ENCODE data around the gene MAP3K21.

Gene MAP3K21

DNA sequence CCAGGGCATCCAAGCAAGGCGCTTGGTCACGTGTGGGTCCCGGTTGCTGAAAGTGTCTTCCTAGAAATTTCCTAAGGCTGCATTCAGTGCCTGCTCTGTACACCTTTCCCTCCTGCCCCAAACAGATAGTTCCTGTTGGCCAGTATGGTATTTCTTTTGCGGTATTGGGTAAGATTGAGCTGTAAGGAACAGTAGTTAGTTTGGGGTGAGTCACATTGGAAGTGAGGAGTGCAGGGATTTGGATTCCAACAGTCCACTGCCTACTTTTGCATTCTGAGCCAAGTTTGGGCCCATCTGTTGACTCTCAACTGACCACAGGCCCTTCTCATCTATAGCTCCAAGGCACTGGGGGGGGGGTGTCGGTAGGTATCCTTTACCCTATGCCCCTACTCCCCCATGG lies 83.4 kb downstream of the MAP3K21 start:
- Histone ChIP-seq H3K27me3 (replicated peaks; ENCODE audit: insufficient read depth, low read length) (no peaks in the 10 kb centered on the region), H4K20me1 (ENCODE audit: insufficient read depth, low read length) (no peaks in the 10 kb centered on the region), H3K4me1 (ENCODE audit: low read length) (peaks cover 16% of the 10 kb centered on the region), H3K9ac (ENCODE audit: low read length) (no peak overlapping the region), H3K9me3 (replicated peaks; ENCODE audit: insufficient read depth, low read length) (no peaks in the 10 kb centered on the region), H3K4me2 (ENCODE audit: low read depth, low read length) (no peak overlapping the region), H3F3A (ENCODE audit: insufficient read depth, low read length) (peaks cover 7% of the 10 kb centered on the region), H3K4me3 (ENCODE audit: low read length) (no peak overlapping the region), H2AFZ (ENCODE audit: low read length) (no peak overlapping the region), H3K27ac (ENCODE audit: low read length) (no peak overlapping the region), H3K79me2 (ENCODE audit: low read length) (no peaks in the 10 kb centered on the region), H3K9me2 (replicated peaks; ENCODE audit: insufficient read depth, low read length) (no peaks in the 10 kb centered on the region), H3K36me3 (replicated peaks; ENCODE audit: insufficient read depth, low read length) (no peaks in the 10 kb centered on the region)
- no peak for DNase-seq
- no peak for TF ChIP-seq EZH2 (optimal IDR thresholded peaks at IDR 0.05; ENCODE audit: low read depth, low read length)
- TF ChIP-seq EZH2phosphoT487 (IDR thresholded peaks at IDR 0.05; ENCODE audit: low read length), result no peak
- TF ChIP-seq, protein P1, sequence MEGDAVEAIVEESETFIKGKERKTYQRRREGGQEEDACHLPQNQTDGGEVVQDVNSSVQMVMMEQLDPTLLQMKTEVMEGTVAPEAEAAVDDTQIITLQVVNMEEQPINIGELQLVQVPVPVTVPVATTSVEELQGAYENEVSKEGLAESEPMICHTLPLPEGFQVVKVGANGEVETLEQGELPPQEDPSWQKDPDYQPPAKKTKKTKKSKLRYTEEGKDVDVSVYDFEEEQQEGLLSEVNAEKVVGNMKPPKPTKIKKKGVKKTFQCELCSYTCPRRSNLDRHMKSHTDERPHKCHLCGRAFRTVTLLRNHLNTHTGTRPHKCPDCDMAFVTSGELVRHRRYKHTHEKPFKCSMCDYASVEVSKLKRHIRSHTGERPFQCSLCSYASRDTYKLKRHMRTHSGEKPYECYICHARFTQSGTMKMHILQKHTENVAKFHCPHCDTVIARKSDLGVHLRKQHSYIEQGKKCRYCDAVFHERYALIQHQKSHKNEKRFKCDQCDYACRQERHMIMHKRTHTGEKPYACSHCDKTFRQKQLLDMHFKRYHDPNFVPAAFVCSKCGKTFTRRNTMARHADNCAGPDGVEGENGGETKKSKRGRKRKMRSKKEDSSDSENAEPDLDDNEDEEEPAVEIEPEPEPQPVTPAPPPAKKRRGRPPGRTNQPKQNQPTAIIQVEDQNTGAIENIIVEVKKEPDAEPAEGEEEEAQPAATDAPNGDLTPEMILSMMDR (IDR thresholded peaks at IDR 0.05; ENCODE audit: low read length), result no peak

DNA sequence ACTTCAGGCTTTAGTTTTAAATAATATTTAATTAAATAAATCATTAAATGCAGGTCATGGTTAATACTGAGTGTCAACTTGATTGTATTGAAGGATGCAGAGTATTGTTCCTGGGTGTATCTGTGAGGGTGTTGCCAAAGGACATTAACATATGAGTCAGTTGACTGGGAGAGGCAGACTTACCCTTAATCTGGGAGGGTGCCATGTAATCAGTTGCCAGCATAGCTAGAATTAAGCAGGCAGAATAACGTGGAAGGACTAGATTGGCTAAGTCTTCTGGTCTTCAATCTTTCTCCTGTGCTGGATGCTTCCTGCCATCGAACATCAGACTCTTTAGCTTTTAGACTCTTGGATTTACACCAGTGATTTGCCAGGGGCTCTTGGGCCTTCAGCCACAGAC lies 85.3 kb downstream of the MAP3K21 start:
- Histone ChIP-seq H3K79me2 (ENCODE audit: low read length) (no peaks in the 10 kb centered on the region), H3K4me3 (ENCODE audit: low read length) (no peak overlapping the region), H3K4me1 (ENCODE audit: low read length) (peaks cover 16% of the 10 kb centered on the region), H3K9ac (ENCODE audit: low read length) (no peak overlapping the region), H3K9me2 (replicated peaks; ENCODE audit: insufficient read depth, low read length) (no peaks in the 10 kb centered on the region), H2AFZ (ENCODE audit: low read length) (no peak overlapping the region), H3F3A (ENCODE audit: insufficient read depth, low read length) (peaks cover 7% of the 10 kb centered on the region), H3K9me3 (replicated peaks; ENCODE audit: insufficient read depth, low read length) (no peaks in the 10 kb centered on the region), H3K36me3 (replicated peaks; ENCODE audit: insufficient read depth, low read length) (no peaks in the 10 kb centered on the region), H4K20me1 (ENCODE audit: insufficient read depth, low read length) (no peaks in the 10 kb centered on the region), H3K4me2 (ENCODE audit: low read depth, low read length) (no peak overlapping the region), H3K27ac (ENCODE audit: low read length) (no peak overlapping the region), H3K27me3 (replicated peaks; ENCODE audit: insufficient read depth, low read length) (no peaks in the 10 kb centered on the region)
- no peak for DNase-seq
- no peak for TF ChIP-seq EZH2phosphoT487 (IDR thresholded peaks at IDR 0.05; ENCODE audit: low read length)
- TF ChIP-seq, protein P1 (IDR thresholded peaks at IDR 0.05; ENCODE audit: low read length), result no peak
- no peak for TF ChIP-seq EZH2 (optimal IDR thresholded peaks at IDR 0.05; ENCODE audit: low read depth, low read length)

DNA sequence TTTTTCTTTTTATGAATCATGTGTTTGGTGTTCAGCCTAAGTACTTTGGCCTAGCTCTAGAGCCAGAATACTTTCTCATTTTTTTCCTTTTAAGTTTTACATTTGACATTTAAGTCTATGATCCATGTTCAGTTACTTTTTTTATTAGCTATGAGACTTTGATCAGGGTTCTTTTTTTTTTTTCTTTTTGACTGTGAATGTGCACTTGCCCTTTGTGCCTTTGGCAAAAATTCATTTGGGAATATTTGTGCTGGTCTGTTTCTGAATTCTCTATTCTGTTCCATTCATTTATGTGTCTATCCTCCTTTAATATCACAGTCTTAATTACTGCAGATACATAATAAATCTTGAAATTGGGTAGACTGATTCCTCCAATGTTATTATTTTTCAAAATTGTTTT lies 93.8 kb downstream of the MAP3K21 start:
- Histone ChIP-seq H3K9ac (ENCODE audit: low read length) (no peak overlapping the region), H3K79me2 (ENCODE audit: low read length) (no peaks in the 10 kb centered on the region), H4K20me1 (ENCODE audit: insufficient read depth, low read length) (no peaks in the 10 kb centered on the region), H3K9me2 (replicated peaks; ENCODE audit: insufficient read depth, low read length) (no peaks in the 10 kb centered on the region), H3K4me1 (ENCODE audit: low read length) (no peaks in the 10 kb centered on the region), H3K9me3 (replicated peaks; ENCODE audit: insufficient read depth, low read length) (no peaks in the 10 kb centered on the region), H3K4me2 (ENCODE audit: low read depth, low read length) (no peak overlapping the region), H3K36me3 (replicated peaks; ENCODE audit: insufficient read depth, low read length) (no peaks in the 10 kb centered on the region), H3K27me3 (replicated peaks; ENCODE audit: insufficient read depth, low read length) (no peaks in the 10 kb centered on the region), H2AFZ (ENCODE audit: low read length) (no peak overlapping the region), H3K4me3 (ENCODE audit: low read length) (no peak overlapping the region), H3F3A (ENCODE audit: insufficient read depth, low read length) (no peaks in the 10 kb centered on the region), H3K27ac (ENCODE audit: low read length) (no peak overlapping the region)
- DNase-seq, result no peak
- TF ChIP-seq EZH2phosphoT487 (IDR thresholded peaks at IDR 0.05; ENCODE audit: low read length) (no peak), EZH2 (optimal IDR thresholded peaks at IDR 0.05; ENCODE audit: low read depth, low read length) (no peak)
- TF ChIP-seq, protein P1 (IDR thresholded peaks at IDR 0.05; ENCODE audit: low read length), result no peak
